ENCODE data around the gene KIF26B. TPM values are rescaled to one million over a fixed set of nuclear protein-coding genes. Genes with fewer than 3 reads are reported as not detected.

The KIF26B gene
- total RNA-seq, 4 donors from 2014 or later = 0.20 to 0.79 (median 0.41) TPM; not detected in 1

DNA sequence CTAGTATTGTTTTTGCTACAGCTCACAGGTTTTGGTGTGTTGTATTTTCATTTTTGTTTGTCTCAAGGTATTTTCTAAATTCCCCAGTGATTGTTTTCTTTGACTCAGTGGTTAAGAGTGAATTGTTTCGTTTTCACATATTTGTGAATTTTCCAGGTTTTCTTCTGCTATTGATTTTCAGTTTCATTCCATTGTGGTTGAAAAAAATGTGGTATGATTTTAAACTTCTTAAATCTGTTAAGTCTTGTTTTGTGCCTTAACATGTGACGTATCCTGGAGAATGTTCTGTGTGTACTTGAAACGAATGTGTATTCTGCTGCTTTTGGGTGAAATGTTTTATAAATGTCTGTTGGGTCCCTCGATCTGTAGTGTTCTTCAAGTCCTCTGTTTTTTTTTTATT, 117.9 kb downstream of the KIF26B start:
- no peaks in the 10 kb centered on the region for H3K36me3 ChIP-seq
- H3K4me3 ChIP-seq = no peak overlapping the region
- in situ Hi-C loops (cut with MboI; ENCODE audit: low pct_ligation_motif_present in 1 of 4, low pct_unique_long_range_greater_than_20kb in 1 of 4, low sequenced_read_pairs in 3 of 4) (no loop called here), intact Hi-C loops (cut with DNase I; ENCODE audit: low total_unique reads) (no loop called here)
- no peak for DNase-seq
- WGBS, 2 donors (ENCODE audit: low coverage in 1 of 2) = 74% methylated on average over 4 of the region's 4 CpGs
- TF ChIP-seq POLR2A (IDR thresholded peaks at IDR 0.05) = no peak
- no peak for TF ChIP-seq EP300 (IDR thresholded peaks at IDR 0.05; ENCODE audit: low read depth)
- TF ChIP-seq, protein P1, sequence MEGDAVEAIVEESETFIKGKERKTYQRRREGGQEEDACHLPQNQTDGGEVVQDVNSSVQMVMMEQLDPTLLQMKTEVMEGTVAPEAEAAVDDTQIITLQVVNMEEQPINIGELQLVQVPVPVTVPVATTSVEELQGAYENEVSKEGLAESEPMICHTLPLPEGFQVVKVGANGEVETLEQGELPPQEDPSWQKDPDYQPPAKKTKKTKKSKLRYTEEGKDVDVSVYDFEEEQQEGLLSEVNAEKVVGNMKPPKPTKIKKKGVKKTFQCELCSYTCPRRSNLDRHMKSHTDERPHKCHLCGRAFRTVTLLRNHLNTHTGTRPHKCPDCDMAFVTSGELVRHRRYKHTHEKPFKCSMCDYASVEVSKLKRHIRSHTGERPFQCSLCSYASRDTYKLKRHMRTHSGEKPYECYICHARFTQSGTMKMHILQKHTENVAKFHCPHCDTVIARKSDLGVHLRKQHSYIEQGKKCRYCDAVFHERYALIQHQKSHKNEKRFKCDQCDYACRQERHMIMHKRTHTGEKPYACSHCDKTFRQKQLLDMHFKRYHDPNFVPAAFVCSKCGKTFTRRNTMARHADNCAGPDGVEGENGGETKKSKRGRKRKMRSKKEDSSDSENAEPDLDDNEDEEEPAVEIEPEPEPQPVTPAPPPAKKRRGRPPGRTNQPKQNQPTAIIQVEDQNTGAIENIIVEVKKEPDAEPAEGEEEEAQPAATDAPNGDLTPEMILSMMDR (IDR thresholded peaks at IDR 0.05) = no peak
- TF ChIP-seq POLR2AphosphoS5 (IDR thresholded peaks at IDR 0.05) = no peak
- no peak overlapping the region for H3K27ac ChIP-seq
- peaks cover 15% of the 10 kb centered on the region for H3K27me3 ChIP-seq
- H3K9me3 ChIP-seq = peaks cover 6 to 7% of the 10 kb centered on the region in 2 donors
- H3K4me1 ChIP-seq = no peaks in the 10 kb centered on the region

DNA sequence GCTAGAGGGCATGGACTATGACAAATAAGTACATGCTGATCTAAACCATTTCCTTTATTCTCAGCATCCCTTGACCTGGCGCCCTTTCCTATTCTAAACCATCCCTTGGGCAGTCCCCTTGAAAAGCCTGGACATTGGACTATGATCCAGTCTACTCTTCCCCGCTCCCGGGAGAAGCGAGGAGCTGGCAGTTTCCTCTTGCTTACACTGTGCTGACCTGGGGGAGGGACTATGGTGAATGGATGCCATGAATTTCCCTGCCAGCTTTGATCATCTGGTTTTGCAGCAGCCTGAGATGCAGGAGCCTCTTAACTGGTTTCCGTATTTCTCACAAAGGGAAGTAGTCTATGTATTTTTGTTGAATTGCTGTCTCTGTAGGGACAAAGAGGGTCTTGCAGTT, 121.7 kb downstream of the KIF26B start:
- Histone ChIP-seq H3K27ac (no peak overlapping the region), H3K9me3 (no peaks in the 10 kb centered on the region), H3K27me3 (peaks cover 11% of the 10 kb centered on the region), H3K4me1 (no peaks in the 10 kb centered on the region), H3K36me3 (no peaks in the 10 kb centered on the region), H3K4me3 (no peak overlapping the region)
- intact Hi-C loops (cut with DNase I; ENCODE audit: low total_unique reads) = no loop called here
- TF ChIP-seq POLR2AphosphoS5 (IDR thresholded peaks at IDR 0.05) (no peak), POLR2A (IDR thresholded peaks at IDR 0.05) (no peak), EP300 (IDR thresholded peaks at IDR 0.05; ENCODE audit: low read depth) (no peak)
- TF ChIP-seq, protein P1 (IDR thresholded peaks at IDR 0.05) = no peak
- WGBS, 2 donors (ENCODE audit: low coverage in 1 of 2) = 43 to 64% methylated on average over 3 to 5 of the region's 5 CpGs
- in situ Hi-C loops (cut with MboI; ENCODE audit: low pct_ligation_motif_present in 1 of 4, low pct_unique_long_range_greater_than_20kb in 1 of 4, low sequenced_read_pairs in 3 of 4) = no loop called here
- no peak for DNase-seq

DNA sequence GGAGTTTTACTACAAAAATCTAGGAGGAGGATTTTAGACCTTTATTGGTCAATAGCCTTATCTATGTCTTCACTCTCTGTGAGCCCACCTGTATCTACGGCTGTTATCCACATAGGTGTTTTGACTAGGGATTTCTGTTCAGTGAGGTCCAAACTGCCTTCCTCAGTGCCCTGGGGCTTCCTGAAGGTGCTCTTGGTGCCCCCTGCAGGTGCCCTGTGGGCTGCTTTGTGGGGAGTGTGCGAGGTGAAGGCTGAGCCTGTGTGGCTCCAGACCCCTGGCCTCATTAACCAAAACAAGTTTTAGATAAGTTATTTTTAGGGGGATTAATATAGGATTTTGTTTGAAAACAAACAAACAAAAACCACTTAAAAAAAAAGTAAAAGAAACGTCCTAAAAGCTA, 122.5 kb downstream of the KIF26B start:
- peak; percentile 20 for DNase-seq
- 30 to 66% methylated on average over 1 to 3 of the region's 3 CpGs for WGBS, 2 donors (ENCODE audit: low coverage in 1 of 2)
- no peaks in the 10 kb centered on the region for H3K9me3 ChIP-seq
- H3K27ac ChIP-seq = no peak overlapping the region
- H3K36me3 ChIP-seq = no peaks in the 10 kb centered on the region
- in situ Hi-C loops (cut with MboI; ENCODE audit: low pct_ligation_motif_present in 1 of 4, low pct_unique_long_range_greater_than_20kb in 1 of 4, low sequenced_read_pairs in 3 of 4) = no loop called here
- peaks cover 6% of the 10 kb centered on the region for H3K27me3 ChIP-seq
- TF ChIP-seq, protein P1 (IDR thresholded peaks at IDR 0.05) = peak in 2 of 5 experiments; percentile 18 to 22
- TF ChIP-seq POLR2AphosphoS5 (IDR thresholded peaks at IDR 0.05) = no peak
- TF ChIP-seq EP300 (IDR thresholded peaks at IDR 0.05; ENCODE audit: low read depth) = no peak
- intact Hi-C loops (cut with DNase I; ENCODE audit: low total_unique reads) = no loop called here
- no peaks in the 10 kb centered on the region for H3K4me1 ChIP-seq
- H3K4me3 ChIP-seq = no peak overlapping the region

DNA sequence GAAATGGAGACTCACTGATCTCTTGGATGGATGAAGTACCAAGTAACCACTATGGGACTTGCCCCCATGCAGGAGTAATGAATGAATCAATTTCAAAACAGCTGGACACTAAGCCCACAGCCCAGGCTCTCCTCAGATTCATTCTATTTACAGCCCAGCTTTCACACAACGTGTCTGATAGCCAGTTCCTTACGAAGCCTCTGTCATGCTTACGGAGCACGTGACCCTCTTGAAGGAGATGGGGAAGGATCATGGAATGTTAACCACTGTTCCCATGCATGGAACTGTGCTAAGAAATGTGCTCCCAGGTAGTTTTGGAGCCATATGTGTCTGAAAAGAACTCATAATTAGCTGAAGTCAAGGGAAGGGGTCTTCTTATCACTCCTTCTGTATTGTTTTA, 124.1 kb downstream of the KIF26B start:
- TF ChIP-seq, protein P1 (IDR thresholded peaks at IDR 0.05) = no peak
- TF ChIP-seq POLR2A (IDR thresholded peaks at IDR 0.05) (no peak), EP300 (IDR thresholded peaks at IDR 0.05; ENCODE audit: low read depth) (no peak), POLR2AphosphoS5 (IDR thresholded peaks at IDR 0.05) (no peak)
- in situ Hi-C loops (cut with MboI; ENCODE audit: low pct_ligation_motif_present in 1 of 4, low pct_unique_long_range_greater_than_20kb in 1 of 4, low sequenced_read_pairs in 3 of 4) = no loop called here
- WGBS, 2 donors (ENCODE audit: low coverage in 1 of 2) = 79% methylated on average over 4 of the region's 4 CpGs; no CpG with 5 or more reads in 1 of the 2 donors
- H3K4me1 ChIP-seq = no peaks in the 10 kb centered on the region
- peaks cover 6% of the 10 kb centered on the region for H3K27me3 ChIP-seq
- H3K4me3 ChIP-seq = no peak overlapping the region
- H3K36me3 ChIP-seq = no peaks in the 10 kb centered on the region
- no peak for DNase-seq
- H3K27ac ChIP-seq = no peak overlapping the region
- intact Hi-C loops (cut with DNase I; ENCODE audit: low total_unique reads) = no loop called here
- H3K9me3 ChIP-seq = no peaks in the 10 kb centered on the region

Data from transverse colon (tissue), 4 donors.